GM12878 (cell line): ENCODE results near the gene BICDL2. TPM values are rescaled to one million over a fixed set of nuclear protein-coding genes. Genes with fewer than 3 reads are reported as not detected.

Experiments
- ATAC-seq: fragments of 200-7000 bp; cut with Tn5 transposase; 3 replicates; pipeline ENCODE4 v1.9.1; 2020; ENCODE audit warnings: mild to moderate bottlenecking, moderate library complexity
- BruUV-seq: library from RNA; stranded (reverse); fragments of 400-500 nt; replicated peaks from 2 replicates; lab custom pipeline; 2021; lab: Mats Ljungman, UMichigan
- CTCF ChIA-PET: fragments of 300-600 bp; sonication (Branson Sonifier 250); formaldehyde crosslinking; extraction: SDS; loops from one replicate; lab custom pipeline; 2021; ENCODE audit warnings: inconsistent platforms; lab: Yijun Ruan, JAX
- POLR2A ChIA-PET: fragments of 350-600 bp; formaldehyde crosslinking; extraction: SDS; loops from one replicate; lab custom pipeline; 2021; ENCODE audit warnings: inconsistent platforms; lab: Charles Lee
- RAD21 ChIA-PET: fragments of 300-600 bp; sonication (Branson Sonifier 250); formaldehyde crosslinking; loops from one replicate; lab custom pipeline; 2023; ENCODE audit warnings: antibody characterized with exemption; ENCODE audit not compliant: unreplicated experiment; lab: Charles Lee
- SMC1A ChIA-PET: fragments of 300-600 bp; sonication (Branson Sonifier 250); formaldehyde crosslinking; loops from one replicate; lab custom pipeline; 2023; ENCODE audit not compliant: unreplicated experiment, uncharacterized antibody; lab: Charles Lee
- DNase-seq: peaks from one replicate; pipeline ENCODE4 v3.0.0-alpha.2; 2011; ENCODE audit warnings: low read depth, low spot score
- FAIRE-seq: peaks from 3 replicates; lab custom pipeline; 2011; peaks lifted over from hg19 to GRCh38; lab: Jason Lieb, UNC
- H2AFZ ChIP-seq: 2 replicates; pipeline ENCODE4 v1.6.0; 2011; ENCODE audit warnings: low read depth, low read length, control low read depth; ENCODE audit not compliant: control insufficient read depth
- H3K27ac ChIP-seq: 2 replicates; pipeline ENCODE4 v1.5.1; 2011; ENCODE audit warnings: control low read depth; ENCODE audit not compliant: control insufficient read depth, insufficient read depth
- H3K27me3 ChIP-seq, 2 experiments: replicated peaks in 1 of 2; 2 replicates each; pipeline versions ENCODE4 v1.6.0 to v1.6.1; 2011; ENCODE audit warnings: low read length in 1 of 2; ENCODE audit not compliant: control insufficient read depth in 2 of 2, insufficient read depth in 2 of 2
- H3K36me3 ChIP-seq, 2 experiments: 2 replicates each; pipeline ENCODE4 v1.5.1; 2011; ENCODE audit warnings: low read length in 1 of 2; ENCODE audit not compliant: control insufficient read depth in 2 of 2, insufficient read depth in 2 of 2
- H3K4me1 ChIP-seq: 2 replicates; pipeline ENCODE4 v1.6.1; 2011; ENCODE audit warnings: mild to moderate bottlenecking, low read length, moderate library complexity, mixed read lengths; ENCODE audit not compliant: control insufficient read depth, insufficient read depth
- H3K4me2 ChIP-seq: 2 replicates; pipeline ENCODE4 v1.6.0; 2011; ENCODE audit warnings: control low read depth; ENCODE audit not compliant: control insufficient read depth, insufficient read depth
- H3K4me3 ChIP-seq: fragments of 200-600 bp; sonication (generic); 2 replicates; pipeline ENCODE4 v1.5.1; 2016
- H3K79me2 ChIP-seq: 2 replicates; pipeline ENCODE4 v1.6.0; 2011; ENCODE audit warnings: low read length; ENCODE audit not compliant: control insufficient read depth, insufficient read depth
- H3K9ac ChIP-seq: 2 replicates; pipeline ENCODE4 v1.8.0; 2011; ENCODE audit warnings: low read length, control low read depth, mixed read lengths; ENCODE audit not compliant: control insufficient read depth, insufficient read depth
- H3K9me3 ChIP-seq: replicated peaks from 3 replicates; pipeline ENCODE4 v1.5.1; 2011; ENCODE audit warnings: mild to moderate bottlenecking, low read length; ENCODE audit not compliant: control insufficient read depth, insufficient read depth
- H4K20me1 ChIP-seq: 2 replicates; pipeline ENCODE4 v1.6.0; 2011; ENCODE audit not compliant: control insufficient read depth, insufficient read depth
- HDGF ChIP-seq: fragments of 450-650 bp; IDR thresholded peaks from 2 replicates; pipeline ENCODE4 v1.6.1; 2016; ENCODE audit warnings: antibody characterized with exemption
- NBN ChIP-seq: fragments of 450-650 bp; IDR thresholded peaks from 2 replicates; pipeline ENCODE4 v1.6.1; 2016
- TBL1XR1 ChIP-seq: IDR thresholded peaks from 2 replicates; pipeline ENCODE4 v1.6.1; 2012; ENCODE audit warnings: low read depth, low read length, improper control_type of control experiment
- WGBS: methylation state at CpG from one replicate; pipeline ENCODE4 v1.1.6; 2016; ENCODE audit warnings: low lambda C conversion rate; ENCODE audit not compliant: insufficient replicate concordance, insufficient coverage; ENCODE audit errors: missing lambda C conversion rate; 5-methylcytosine and 5-hydroxymethylcytosine counted together
- in situ Hi-C: fragments of 300-500 bp; cut with MboI; formaldehyde crosslinking; loops from 9 replicates; pipeline ENCODE4 v1.14.3; 2018; ENCODE audit warnings: mixed read lengths
- intact Hi-C: fragments of 100-400 bp; cut with micrococcal nuclease; formaldehyde crosslinking; loops from one replicate; pipeline ENCODE4 v1.14.2; 2022; ENCODE audit not compliant: unreplicated experiment
- polyA plus RNA-seq, 11 experiments: library from polyadenylated mRNA; depleted of rRNA in 4 of 11; unstranded in 6 of 11; stranded (reverse) in 5 of 11; fragments of >200 nt; fragmentation: Nextera tagmentation in 4 of 11; fragmentation: Illumina TruSeq in 1 of 11; extraction: Ambion mirVana in 4 of 11; extraction: Trizol in 1 of 11; gene quantifications; 1 replicate in 1 of 11; 2 replicates in 10 of 11; pipeline versions ENCODE4 v1.2.1 to v1.2.3, GENCODE V29; 2011 to 2016; ENCODE audit warnings: inconsistent platforms in 2 of 11, missing spikeins in 2 of 11, low read depth in 1 of 11
- total RNA-seq, 4 experiments: library from RNA; depleted of rRNA in 3 of 4; stranded (reverse); fragments of >200 nt in 3 of 4; fragmentation: Illumina TruSeq in 1 of 4; extraction: Trizol in 1 of 4; gene quantifications; 2 replicates each; pipeline versions ENCODE4 v1.2.1 to v1.2.3, GENCODE V29; 2013 to 2021

BICDL2 gene
- total and polyA plus RNA-seq, 10 of the 15 experiments (the other 5 are each of a cell fraction or from before 2014, with no cell fraction given): not detected

DNA sequence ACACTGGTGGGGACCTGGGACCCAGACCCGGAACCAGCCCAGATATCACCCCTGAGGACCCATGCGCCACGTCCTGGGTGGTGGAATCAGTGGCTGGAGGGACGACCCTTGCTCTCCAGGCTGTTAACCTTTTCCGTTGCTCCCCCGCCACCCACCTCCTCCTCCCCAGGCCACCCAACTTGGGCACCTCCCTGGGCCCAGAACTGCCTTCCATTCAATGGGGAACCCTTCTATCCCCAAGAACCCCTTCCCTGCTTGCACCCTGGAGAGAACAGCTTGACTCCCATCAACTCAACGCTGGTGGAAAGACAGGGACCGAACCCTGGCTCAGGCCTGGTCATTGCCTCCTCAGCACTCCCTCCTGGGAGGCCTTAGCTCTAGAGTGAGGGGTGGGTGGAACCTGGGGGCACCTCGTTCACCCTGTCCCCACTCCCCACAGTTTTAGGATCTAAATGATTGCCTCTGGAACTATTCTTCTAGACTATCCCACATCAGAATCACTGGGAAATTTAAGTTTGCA is 23.0 kb upstream of the BICDL2 start:
- in situ Hi-C loops (loop anchor here (5.0 kb wide), 2 partner anchors 38 to 68 kb away; partner anchors contain the start of gene ZSCAN10), intact Hi-C loops (loop anchor here (1.0 to 2.0 kb wide), 3 partner anchors 36 to 107 kb away; no protein-coding TSS in a partner anchor)
- peak overlapping the region; percentile 37; the same call in 1 of the 2 replicates for H3K4me3 ChIP-seq
- RAD21 ChIA-PET: interaction anchor here (0.6 to 3.0 kb wide), 11 partner anchors 16 to 111 kb away, joined by 3 to 72 read pairs (median 6); partner anchors contain the start of gene TNFRSF12A
- CTCF ChIA-PET: interaction anchor here (0.6 to 9.5 kb wide), 23 partner anchors 10 to 137 kb away, joined by 3 to 174 read pairs (median 8); partner anchors contain the start of genes HCFC1R1 and THOC6
- ATAC-seq: no peak
- TF ChIP-seq TBL1XR1 (no peak), NBN (0 out of 2 replicates have a peak, but pooled peaks have one; percentile 8), HDGF (peak; percentile 43; the same call in 1 of the 2 replicates)
- no peak for DNase-seq
- no peaks in the 10 kb centered on the region; the same call in 2 of the 3 replicates for H3K9me3 ChIP-seq
- peak overlapping the region; percentile 75 for H3K4me2 ChIP-seq
- BruUV-seq: no TSS peak
- no peaks in the 10 kb centered on the region for H4K20me1 ChIP-seq
- POLR2A ChIA-PET: interaction anchor here (0.6 to 1.7 kb wide), 4 partner anchors 17 to 76 kb away, joined by 3 to 12 read pairs (median 4); partner anchors contain the start of genes HCFC1R1 and THOC6
- H2AFZ ChIP-seq: peak overlapping the region; percentile 66
- H3K9ac ChIP-seq: no peak overlapping the region; the same call in 1 of the 2 replicates
- no peaks in the 10 kb centered on the region for H3K36me3 ChIP-seq
- no peaks in the 10 kb centered on the region for H3K79me2 ChIP-seq
- SMC1A ChIA-PET: interaction anchor here (1.1 to 3.9 kb wide), 6 partner anchors 12 to 106 kb away, joined by 3 to 53 read pairs (median 4); no protein-coding TSS in a partner anchor
- 67% methylated on average over 7 of the region's 9 CpGs for WGBS
- H3K27ac ChIP-seq: peak overlapping the region; percentile 22; the same call in 1 of the 2 replicates
- H3K4me1 ChIP-seq: peaks cover 17% of the 10 kb centered on the region
- no peaks in the 10 kb centered on the region for H3K27me3 ChIP-seq
- FAIRE-seq: no peak
